ENCODE results near the gene TENM3.
"Not testable (repeated sequence)": the region's sequence is repeated elsewhere in the genome, so short reads cannot be mapped to it uniquely, and the experiment has no call there.

The TENM3 gene

DNA sequence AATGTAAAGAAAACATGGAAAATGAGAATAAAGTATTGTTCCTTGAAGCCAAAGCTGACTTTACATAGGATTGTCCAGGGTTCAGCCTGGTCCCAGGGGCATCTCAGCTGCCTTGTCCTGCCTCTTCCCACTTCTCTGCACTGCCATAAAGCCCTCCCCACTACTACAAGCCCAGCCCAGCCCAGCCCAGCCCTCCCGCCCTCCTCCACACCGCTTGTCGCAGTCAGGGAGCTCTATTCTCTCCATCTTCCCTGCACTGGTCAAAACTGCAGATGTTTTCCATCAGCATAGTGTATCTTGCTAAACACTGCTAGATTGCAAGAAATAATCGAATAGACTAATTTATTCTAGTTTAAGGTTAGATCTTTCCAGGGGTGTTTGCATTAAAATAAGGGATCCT is 100.3 kb downstream of the TENM3 start:
- no peak for DNase-seq

DNA sequence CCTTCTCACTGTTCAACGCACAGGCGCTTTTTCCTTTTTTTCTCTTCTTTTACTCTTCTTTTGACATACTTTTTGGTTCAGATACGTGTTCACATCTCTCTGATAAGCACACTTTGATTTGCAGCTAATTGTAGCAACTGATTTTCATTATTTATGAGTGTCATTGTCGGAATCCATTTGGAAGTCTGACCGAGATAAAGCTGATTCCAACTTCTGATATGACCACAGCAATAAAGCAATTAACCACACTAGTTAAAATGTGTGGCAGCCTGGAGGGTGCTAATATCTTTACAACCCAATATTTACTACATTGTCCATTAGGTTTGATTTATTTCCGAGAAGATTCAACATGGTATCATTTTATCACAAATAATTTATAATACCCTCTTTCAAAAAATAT is 101.8 kb downstream of the TENM3 start:
- DNase-seq = no peak

GRCh38 chr4:182346250-182346649 is 103.0 kb downstream of the TENM3 start:
- no peak for DNase-seq

DNA sequence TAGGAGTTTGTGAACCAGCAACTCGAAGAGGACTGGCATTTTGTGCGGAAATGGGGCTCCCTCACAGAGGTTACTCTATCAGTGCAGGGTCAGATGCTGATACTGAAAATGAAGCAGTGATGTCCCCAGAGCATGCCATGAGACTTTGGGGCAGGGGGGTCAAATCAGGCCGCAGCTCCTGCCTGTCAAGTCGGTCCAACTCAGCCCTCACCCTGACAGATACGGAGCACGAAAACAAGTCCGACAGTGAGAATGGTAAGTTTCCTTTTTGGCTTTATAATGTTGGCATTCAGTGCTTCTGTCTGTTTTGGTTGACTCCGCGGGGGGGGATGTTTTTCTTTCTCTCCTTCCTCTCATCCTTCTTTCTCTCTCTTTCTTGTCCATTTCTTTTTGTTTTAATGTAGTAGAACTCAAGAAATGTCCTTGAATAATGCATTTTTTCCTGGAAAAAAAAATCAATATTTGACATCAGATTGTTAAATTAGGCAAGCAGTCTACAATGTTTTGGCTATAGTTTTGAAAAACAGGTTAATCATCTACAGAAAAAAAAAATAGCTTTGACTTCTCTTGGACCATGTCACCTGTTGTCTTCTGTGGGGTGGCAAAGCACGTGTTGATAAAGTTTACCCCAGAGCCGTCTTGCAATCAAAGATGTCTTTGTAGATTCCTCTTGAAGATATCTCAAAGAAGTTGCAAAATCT is 103.6 kb downstream of the TENM3 start:
- no peak for DNase-seq

GRCh38 chr4:182348779-182349326 is 105.7 kb downstream of the TENM3 start:
- no peak for DNase-seq

- no peak for DNase-seq
Observed at GRCh38 chr4:182350041-182350440, 106.8 kb downstream of the TENM3 start.

DNA sequence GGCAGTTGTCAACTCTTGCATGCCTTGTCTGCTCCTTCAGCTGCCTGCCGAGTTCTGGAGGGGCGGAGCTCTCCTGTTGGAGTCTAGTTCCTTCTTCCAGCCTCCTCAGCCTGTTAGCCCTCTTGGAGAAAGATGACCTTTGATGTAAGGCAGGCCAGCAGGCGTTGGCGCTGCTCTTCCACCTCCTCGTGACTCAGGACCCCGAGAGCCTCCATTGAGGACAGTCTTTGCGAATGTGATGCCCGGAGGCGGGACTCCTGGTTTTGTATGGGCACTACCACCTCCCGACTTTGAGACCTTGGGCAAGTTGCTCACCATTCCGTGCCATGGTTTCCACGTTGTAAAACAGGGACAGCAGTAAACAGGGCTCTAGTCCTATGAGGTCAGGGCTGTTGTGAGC is 108.3 kb downstream of the TENM3 start:
- DNase-seq = no peak

DNA sequence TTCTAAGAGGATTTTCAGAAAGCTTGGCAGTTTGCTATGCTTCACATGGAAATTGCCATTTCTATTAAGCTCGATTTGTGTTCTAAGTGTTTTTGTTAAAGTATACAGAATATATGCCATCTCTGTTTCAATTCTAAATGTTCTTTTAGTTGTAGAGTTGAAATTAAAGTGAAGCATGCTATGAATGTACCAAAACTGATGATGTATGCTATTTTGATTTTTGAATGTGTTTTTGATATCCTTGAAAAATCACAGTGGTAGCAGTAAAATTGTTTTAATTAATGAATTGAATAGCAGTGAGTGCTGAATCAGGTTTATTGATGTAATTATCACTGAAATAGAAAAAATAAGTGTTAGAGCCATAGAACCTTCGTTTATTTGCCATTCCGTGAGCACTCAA is 110.9 kb downstream of the TENM3 start:
- no peak for DNase-seq

- no peak for DNase-seq
Observed at GRCh38 chr4:182354867-182355266, 111.7 kb downstream of the TENM3 start.

DNA sequence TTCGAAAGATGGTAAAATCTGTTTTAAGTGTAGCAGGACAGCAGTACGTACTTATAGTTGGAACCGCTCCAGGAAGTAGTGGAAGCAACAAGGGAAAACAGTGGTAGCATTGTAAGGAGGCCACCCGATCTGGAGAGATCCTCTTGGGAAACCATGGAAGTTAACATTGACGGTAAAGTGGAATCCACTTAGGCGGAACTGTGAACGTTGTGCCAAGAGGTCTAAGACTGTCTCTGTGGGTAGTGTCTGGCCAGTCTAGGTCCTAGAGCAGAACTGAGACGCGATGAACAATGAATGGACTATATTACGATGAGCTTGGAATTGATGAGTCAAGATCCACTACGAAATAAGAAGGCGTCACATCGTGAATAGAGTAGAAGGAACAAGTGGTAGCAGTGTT is 124.0 kb downstream of the TENM3 start:
- no peak for DNase-seq

- DNase-seq = no peak
Observed at GRCh38 chr4:182369211-182369610, 126.0 kb downstream of the TENM3 start.

DNA sequence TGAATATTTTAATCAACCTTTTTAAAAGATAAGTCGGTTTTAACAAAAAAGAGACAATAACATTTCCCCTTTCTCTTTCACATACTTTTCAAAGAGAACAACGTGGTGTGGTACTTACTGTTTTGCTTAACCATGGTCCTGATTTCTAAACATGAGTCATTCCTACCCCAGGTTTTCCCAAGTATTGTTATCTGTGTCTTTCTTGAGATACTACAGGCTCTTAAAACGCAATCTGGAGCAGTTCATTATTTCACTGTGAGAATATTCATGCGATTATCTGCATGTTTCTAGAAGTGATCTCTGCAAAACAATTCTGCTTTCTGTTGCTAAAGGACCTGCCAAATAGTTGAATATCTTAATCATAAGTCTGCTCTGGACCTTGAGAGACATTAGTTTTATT is 127.3 kb downstream of the TENM3 start:
- DNase-seq = no peak

DNA sequence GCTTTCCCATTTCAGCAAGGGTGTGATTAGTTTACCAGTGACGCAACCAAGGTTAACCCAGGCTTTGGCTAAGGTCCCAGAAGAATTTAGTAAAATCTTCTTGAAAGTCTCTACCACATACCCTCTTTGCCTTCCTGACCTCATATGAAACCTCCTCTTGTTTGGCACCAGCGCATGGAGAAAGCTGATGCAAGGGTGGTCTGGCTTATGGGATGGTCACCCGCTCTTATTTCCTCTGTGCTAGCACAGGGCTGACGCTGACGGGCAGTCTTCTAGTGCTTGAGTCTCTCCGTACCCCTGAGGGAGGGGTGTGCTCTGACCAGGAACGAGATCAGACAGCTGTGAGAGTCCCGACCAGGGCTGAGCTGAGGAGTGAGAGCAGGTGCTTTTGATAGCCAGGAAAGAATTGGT is 137.6 kb downstream of the TENM3 start:
- DNase-seq = no peak

DNA sequence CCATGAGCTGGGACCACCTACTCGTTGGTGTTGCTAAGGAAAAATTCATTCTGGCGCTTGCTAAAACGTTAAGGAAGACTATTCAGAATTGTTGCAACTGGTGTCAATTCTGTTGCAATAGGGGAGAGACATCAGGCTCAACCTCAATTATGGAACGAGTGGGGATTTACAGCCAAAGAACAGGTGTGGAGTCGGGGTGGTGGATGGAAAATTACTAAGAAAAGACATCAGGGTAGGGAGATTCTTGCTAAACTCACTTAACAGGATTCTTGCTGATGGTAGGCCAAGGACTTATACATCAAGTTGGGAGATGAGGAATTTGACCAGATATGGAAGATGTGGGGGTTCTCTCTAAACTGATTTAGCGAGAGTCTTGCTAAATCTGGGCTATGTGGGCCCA is 139.7 kb downstream of the TENM3 start:
- DNase-seq = no peak

GRCh38 chr4:182384631-182385091 is 141.5 kb downstream of the TENM3 start:
- no peak for DNase-seq

GRCh38 chr4:182385897-182386296 is 142.7 kb downstream of the TENM3 start:
- DNase-seq = no peak

DNA sequence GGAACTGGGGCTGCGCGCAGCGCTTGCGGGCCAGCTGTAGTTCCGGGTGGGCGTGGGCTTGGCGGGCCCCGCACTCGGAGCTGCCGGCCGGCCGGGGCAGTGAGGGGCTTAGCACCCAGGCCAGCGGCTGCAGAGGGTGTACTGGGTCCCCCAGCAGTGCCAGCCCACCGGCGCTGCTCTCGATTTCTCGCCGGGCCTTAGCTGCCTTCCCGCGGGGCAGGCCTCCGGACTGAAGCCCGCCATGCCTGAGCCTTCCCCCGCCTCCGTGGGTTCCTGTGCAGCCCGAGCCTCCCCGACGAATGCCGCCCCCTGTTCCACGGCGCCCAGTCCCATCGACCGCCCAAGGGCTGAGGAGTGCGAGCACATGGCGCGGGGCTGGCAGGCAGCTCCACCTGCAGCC is 143.4 kb downstream of the TENM3 start:
- not testable (repeated sequence) for DNase-seq

GRCh38 chr4:182391111-182391684 is 148.0 kb downstream of the TENM3 start:
- no peak for DNase-seq

- DNase-seq = no peak
Observed at GRCh38 chr4:182394181-182394580, 151.0 kb downstream of the TENM3 start.

DNA sequence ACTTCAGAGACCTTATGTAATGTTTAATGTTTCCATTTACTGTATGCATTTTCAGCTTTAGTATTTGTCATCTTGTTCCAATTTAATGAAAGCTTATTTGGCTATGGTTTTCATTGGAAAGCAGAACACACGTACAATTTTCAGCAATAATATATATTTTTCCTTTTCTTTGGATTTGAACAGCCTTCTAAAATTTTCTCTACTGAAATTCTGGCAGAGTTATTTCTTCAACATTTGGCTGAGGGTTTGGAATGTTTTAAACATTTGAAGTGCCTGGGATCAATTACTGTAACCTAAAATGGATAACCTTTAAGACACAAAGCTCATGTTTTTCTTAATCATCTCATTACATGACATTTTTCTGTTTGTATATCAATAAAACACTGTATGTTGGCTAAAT is 156.9 kb downstream of the TENM3 start:
- DNase-seq = no peak

GRCh38 chr4:182400790-182401189 is 157.6 kb downstream of the TENM3 start:
- no peak for DNase-seq

- DNase-seq = no peak
Observed at GRCh38 chr4:182404376-182404775, 161.2 kb downstream of the TENM3 start.

GRCh38 chr4:182405087-182405486 is 161.9 kb downstream of the TENM3 start:
- DNase-seq = no peak

DNA sequence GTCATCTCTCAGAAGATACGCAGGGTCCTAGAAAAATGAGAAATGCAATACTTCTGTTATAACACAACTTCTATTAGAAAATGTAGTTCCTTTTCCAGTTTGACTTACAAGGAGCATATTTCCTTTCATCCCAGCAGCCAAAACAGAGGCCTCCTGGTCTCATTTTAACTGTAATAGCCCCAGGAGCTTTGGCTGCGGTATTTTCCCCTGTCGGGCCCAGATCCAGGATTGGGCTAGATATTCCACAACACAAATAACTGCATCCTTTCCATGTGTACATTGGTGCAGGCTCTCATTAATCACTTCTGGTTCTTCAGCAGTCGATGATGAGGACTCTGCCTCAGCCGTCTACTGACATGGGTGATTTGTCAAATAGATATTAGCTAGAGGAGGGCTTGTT is 166.1 kb downstream of the TENM3 start:
- no peak for DNase-seq

DNA sequence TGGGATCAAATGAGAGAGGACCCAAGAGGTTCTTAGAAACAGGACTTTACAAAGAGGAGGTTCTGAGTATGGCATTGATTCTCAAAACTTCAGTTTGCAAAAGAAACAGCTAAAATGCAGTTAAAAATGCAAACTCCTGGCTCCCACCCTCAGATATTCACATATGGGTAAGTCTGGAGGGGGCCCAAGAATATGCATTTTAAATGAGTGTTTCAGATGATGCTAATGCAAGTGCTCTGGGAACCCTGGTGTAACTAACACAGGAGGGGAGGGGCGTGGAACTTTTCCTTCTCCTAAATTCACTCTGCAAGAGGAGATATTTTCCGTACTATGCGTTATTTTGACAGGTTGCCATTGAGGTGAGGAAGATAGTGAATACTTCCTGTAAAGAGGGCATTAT is 168.2 kb downstream of the TENM3 start:
- DNase-seq = no peak

All from NCI-H82 (cell line).